BJ (cell line): ENCODE measurements around the gene RCSD1. TPM values are rescaled to one million over a fixed set of nuclear protein-coding genes. Genes with fewer than 3 reads are reported as not detected.

Experiments
- CTCF ChIA-PET: fragments of 350-600 bp; formaldehyde crosslinking; extraction: SDS; loops from one replicate; lab custom pipeline; 2021; ENCODE audit warnings: antibody characterized with exemption, inconsistent platforms; lab: Yijun Ruan, JAX
- POLR2A ChIA-PET: fragments of 300-600 bp; sonication (Branson Sonifier 250); formaldehyde crosslinking; extraction: SDS; loops from one replicate; lab custom pipeline; 2021; ENCODE audit warnings: antibody characterized with exemption; lab: Charles Lee
- DNase-seq: peaks from one replicate; pipeline ENCODE4 v3.0.0-alpha.2; 2011; ENCODE audit warnings: low read depth
- H3K27me3 ChIP-seq: 2 replicates; pipeline ENCODE4 v1.6.0; 2011; ENCODE audit warnings: low read length; ENCODE audit not compliant: control insufficient read depth, insufficient read depth
- H3K36me3 ChIP-seq: 2 replicates; pipeline ENCODE4 v1.5.1; 2011; ENCODE audit warnings: low read length; ENCODE audit not compliant: control insufficient read depth, insufficient read depth
- H3K4me3 ChIP-seq: 2 replicates; pipeline ENCODE4 v1.5.1; 2011; ENCODE audit warnings: low read depth, mild to moderate bottlenecking, control low read depth, low read length
- CTCF ChIP-seq: IDR thresholded peaks from 2 replicates; pipeline ENCODE4 v1.5.1; 2011; ENCODE audit warnings: low read depth, mild to moderate bottlenecking, control low read depth, inconsistent platforms, low read length, moderate library complexity; ENCODE audit not compliant: insufficient read depth
- polyA plus RNA-seq: library from polyadenylated mRNA; depleted of rRNA; stranded (reverse); fragments of >200 nt; gene quantifications from 2 replicates; pipeline ENCODE4 v1.2.3, GENCODE V29; 2011

RCSD1 gene
- polyA plus RNA-seq, 1 experiment: not detected

DNA sequence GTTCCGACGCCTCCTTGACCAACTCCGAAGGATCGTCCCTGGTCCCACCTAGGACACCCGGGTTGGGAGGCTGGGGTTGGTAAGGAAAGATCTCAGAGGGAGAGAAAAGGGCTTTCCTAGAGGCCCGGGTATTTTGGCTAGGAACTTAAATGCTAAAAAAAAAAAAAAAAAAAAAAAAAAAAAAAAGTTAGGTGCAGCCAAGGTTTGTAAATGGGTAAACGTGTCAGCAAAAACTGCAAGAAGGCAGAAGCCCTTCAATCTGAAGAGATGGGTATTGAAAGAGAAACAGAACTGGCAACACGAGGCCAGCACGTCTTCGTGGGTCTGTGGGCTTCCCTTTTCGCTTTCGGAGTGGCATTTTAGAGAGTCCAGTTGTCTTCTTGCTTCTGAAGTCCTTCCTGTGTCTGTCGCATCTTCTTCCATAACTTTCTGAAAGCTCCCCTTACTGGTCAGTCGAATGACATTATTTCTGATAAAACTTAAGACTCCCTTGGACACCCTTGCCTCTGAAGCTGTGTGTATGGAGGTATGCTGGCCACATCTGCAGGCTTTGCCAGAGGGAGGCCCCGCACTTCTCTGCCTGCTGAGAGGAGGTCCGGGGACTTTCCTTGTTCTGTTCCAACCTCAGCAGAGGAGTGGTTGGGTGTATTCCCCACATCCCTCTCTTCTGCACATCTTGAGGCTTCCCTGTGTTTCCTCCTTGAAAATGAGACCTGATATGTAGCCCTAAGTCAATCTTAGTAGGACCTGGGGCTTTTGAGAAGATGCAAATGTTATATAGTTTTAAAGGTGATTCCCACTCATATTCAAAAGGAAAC lies 745 bp downstream of the RCSD1 start:
- ChIA-PET CTCF (interaction anchor here (1.3 kb wide), 1 partner anchor 57 kb away, joined by 3 read pairs; no protein-coding TSS in a partner anchor), POLR2A (no interaction called here)
- Histone ChIP-seq H3K4me3 (peak overlapping the region; percentile 31), H3K36me3 (no peaks in the 10 kb centered on the region), H3K27me3 (peaks cover 35% of the 10 kb centered on the region)
- DNase-seq: no peak
- TF ChIP-seq CTCF: no peak

- CTCF ChIA-PET: interaction anchor here (0.6 to 1.3 kb wide), 2 partner anchors 29 to 56 kb away, joined by 3 read pairs; no protein-coding TSS in a partner anchor
- no peak for TF ChIP-seq CTCF
- no peak for DNase-seq
- POLR2A ChIA-PET: no interaction called here
- H3K36me3 ChIP-seq: no peaks in the 10 kb centered on the region
- peaks cover 37% of the 10 kb centered on the region for H3K27me3 ChIP-seq
- H3K4me3 ChIP-seq: no peak overlapping the region
These were observed 1.4 kb downstream of the RCSD1 start for GRCh38 chr1:167631386-167631935.

- POLR2A ChIA-PET: no interaction called here
- no peak for TF ChIP-seq CTCF
- CTCF ChIA-PET: interaction anchor here (0.6 kb wide), 1 partner anchor 28 kb away, joined by 3 read pairs; no protein-coding TSS in a partner anchor
- no peak overlapping the region for H3K4me3 ChIP-seq
- H3K36me3 ChIP-seq: no peaks in the 10 kb centered on the region
- no peak for DNase-seq
- peaks cover 37% of the 10 kb centered on the region for H3K27me3 ChIP-seq
These were observed 2.0 kb downstream of the RCSD1 start for GRCh38 chr1:167631936-167632614.

GRCh38 chr1:167633258-167633944 lies 3.4 kb downstream of the RCSD1 start:
- CTCF ChIA-PET: interaction anchor here (0.6 kb wide), 2 partner anchors 84 to 653 kb away, joined by 3 read pairs; no protein-coding TSS in a partner anchor
- no peak for TF ChIP-seq CTCF
- POLR2A ChIA-PET: no interaction called here

More at GRCh38 chr1:167633258-167633944, 3.4 kb downstream of the RCSD1 start:
- no peak for DNase-seq
- Histone ChIP-seq H3K27me3 (peaks cover 34% of the 10 kb centered on the region), H3K36me3 (no peaks in the 10 kb centered on the region), H3K4me3 (no peak overlapping the region)
